Activated CD4-positive, CD25-positive, alpha-beta regulatory T cell (primary cell): ENCODE data around the gene ASAP2.

Source experiments
- DNase-seq, 4 experiments: peaks; one replicate each; lab custom pipeline; 2025; lab: John Stamatoyannopoulos, UW

ASAP2 gene

GRCh38 chr2:9322576-9322975 lies 116.0 kb downstream of the ASAP2 start:
- no peak for DNase-seq

- DNase-seq, result no peak
Observed at GRCh38 chr2:9325428-9325827, 118.8 kb downstream of the ASAP2 start.

- DNase-seq, result no peak
Observed at GRCh38 chr2:9326975-9327374, 120.4 kb downstream of the ASAP2 start.

GRCh38 chr2:9327873-9328352 lies 121.3 kb downstream of the ASAP2 start:
- DNase-seq, result no peak

- no peak for DNase-seq
Observed at GRCh38 chr2:9328931-9329330, 122.3 kb downstream of the ASAP2 start.

GRCh38 chr2:9329497-9329896 lies 122.9 kb downstream of the ASAP2 start:
- no peak for DNase-seq

GRCh38 chr2:9330612-9331270 lies 124.1 kb downstream of the ASAP2 start:
- no peak for DNase-seq

- DNase-seq, result no peak
Observed at GRCh38 chr2:9331704-9332103, 125.1 kb downstream of the ASAP2 start.

- no peak for DNase-seq
Observed at GRCh38 chr2:9332136-9332852, 125.7 kb downstream of the ASAP2 start.

GRCh38 chr2:9332853-9333245 lies 126.2 kb downstream of the ASAP2 start:
- no peak for DNase-seq

GRCh38 chr2:9333591-9334171 lies 127.1 kb downstream of the ASAP2 start:
- DNase-seq, result no peak

- no peak for DNase-seq
Observed at GRCh38 chr2:9334761-9335160, 128.1 kb downstream of the ASAP2 start.

- DNase-seq, result no peak
Observed at GRCh38 chr2:9335322-9335832, 128.8 kb downstream of the ASAP2 start.

GRCh38 chr2:9336241-9336575 lies 129.6 kb downstream of the ASAP2 start:
- no peak for DNase-seq

GRCh38 chr2:9336576-9337314 lies 130.1 kb downstream of the ASAP2 start:
- DNase-seq, result no peak

- no peak for DNase-seq
Observed at GRCh38 chr2:9337901-9338300, 131.3 kb downstream of the ASAP2 start.

GRCh38 chr2:9341337-9341887 lies 134.8 kb downstream of the ASAP2 start:
- no peak for DNase-seq

GRCh38 chr2:9342659-9343058 lies 136.0 kb downstream of the ASAP2 start:
- DNase-seq, result no peak

GRCh38 chr2:9343524-9343923 lies 136.9 kb downstream of the ASAP2 start:
- DNase-seq, result no peak

- DNase-seq, result no peak
Observed at GRCh38 chr2:9344434-9344833, 137.8 kb downstream of the ASAP2 start.

GRCh38 chr2:9345343-9345742 lies 138.7 kb downstream of the ASAP2 start:
- DNase-seq, result no peak

GRCh38 chr2:9345997-9346396 lies 139.4 kb downstream of the ASAP2 start:
- no peak for DNase-seq
